ENCODE results near the gene MRPL24. TPM values are rescaled to one million over a fixed set of nuclear protein-coding genes. Genes with fewer than 3 reads are reported as not detected.

The MRPL24 gene
- total and polyA plus RNA-seq, 9 of the 15 experiments (the other 6 are each of a cell fraction or from before 2014, with no cell fraction given) = 74.3 to 267 (median 113) TPM

DNA sequence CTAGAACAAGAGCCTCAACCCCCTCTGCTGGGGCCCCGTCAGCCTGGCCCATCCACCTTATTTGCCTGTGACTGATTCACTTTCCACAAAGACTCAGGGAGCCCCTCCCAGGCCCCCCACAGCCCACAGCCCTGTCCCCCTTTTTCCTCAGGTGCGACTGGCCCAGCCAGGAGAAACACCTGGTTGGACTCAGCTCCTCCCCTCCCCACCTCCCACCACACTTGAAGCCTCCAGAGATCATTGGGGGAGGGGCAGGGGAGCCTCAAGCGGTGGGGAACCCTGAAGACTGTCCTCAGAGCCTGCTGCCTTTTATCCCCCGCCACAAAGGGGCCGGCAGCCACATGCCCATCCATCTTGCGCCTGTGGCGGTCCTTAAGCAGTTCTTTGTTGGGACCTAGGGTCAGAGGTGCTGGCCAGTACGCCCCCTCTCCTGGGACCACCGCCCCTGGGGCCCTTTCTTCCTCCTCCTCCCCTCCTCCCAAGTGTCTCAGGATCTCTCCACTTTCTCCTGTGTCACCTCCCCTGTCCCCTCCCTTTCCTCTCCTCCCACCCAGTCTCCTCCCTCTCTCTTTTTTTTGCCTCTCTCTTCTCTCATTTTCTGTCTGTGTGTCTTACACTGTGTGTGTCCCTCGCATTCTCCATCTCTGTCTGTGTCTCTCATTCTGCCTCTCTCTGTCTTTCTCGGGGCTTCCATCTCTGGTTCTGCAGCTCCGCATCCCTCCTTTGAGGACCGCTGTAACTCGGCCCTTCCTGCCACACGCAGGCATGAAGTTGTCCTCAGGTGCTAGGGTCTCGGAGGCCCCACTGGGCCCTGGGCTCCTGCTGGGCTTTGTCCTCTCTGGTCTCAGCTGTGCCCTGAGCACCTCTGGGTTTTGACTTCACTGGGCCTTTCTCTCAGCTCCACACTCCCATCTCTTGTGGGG is 47.7 kb downstream of the MRPL24 start (continued):
- TF ChIP-seq, protein P1, sequence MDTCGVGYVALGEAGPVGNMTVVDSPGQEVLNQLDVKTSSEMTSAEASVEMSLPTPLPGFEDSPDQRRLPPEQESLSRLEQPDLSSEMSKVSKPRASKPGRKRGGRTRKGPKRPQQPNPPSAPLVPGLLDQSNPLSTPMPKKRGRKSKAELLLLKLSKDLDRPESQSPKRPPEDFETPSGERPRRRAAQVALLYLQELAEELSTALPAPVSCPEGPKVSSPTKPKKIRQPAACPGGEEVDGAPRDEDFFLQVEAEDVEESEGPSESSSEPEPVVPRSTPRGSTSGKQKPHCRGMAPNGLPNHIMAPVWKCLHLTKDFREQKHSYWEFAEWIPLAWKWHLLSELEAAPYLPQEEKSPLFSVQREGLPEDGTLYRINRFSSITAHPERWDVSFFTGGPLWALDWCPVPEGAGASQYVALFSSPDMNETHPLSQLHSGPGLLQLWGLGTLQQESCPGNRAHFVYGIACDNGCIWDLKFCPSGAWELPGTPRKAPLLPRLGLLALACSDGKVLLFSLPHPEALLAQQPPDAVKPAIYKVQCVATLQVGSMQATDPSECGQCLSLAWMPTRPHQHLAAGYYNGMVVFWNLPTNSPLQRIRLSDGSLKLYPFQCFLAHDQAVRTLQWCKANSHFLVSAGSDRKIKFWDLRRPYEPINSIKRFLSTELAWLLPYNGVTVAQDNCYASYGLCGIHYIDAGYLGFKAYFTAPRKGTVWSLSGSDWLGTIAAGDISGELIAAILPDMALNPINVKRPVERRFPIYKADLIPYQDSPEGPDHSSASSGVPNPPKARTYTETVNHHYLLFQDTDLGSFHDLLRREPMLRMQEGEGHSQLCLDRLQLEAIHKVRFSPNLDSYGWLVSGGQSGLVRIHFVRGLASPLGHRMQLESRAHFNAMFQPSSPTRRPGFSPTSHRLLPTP (IDR thresholded peaks at IDR 0.05; ENCODE audit: borderline replicate concordance, extremely low read depth, insufficient read length) = no peak
- TF ChIP-seq CAMTA2 (CRISPR knock-in tag; conservative IDR thresholded peaks at IDR 0.05) (no peak), ZNF436 (CRISPR knock-in tag; IDR thresholded peaks at IDR 0.05) (no peak), TAF9B (IDR thresholded peaks at IDR 0.05; ENCODE audit: partially characterized antibody) (no peak), NCOA4 (IDR thresholded peaks at IDR 0.05; ENCODE audit: partially characterized antibody) (peak; percentile 74), FOXJ3 (CRISPR knock-in tag; IDR thresholded peaks at IDR 0.05) (no peak), RAD21 (CRISPR knock-in tag; conservative IDR thresholded peaks at IDR 0.05 in 1 of 2, IDR thresholded peaks at IDR 0.05 in 1 of 2) (no peak), HSF4 (CRISPR knock-in tag; IDR thresholded peaks at IDR 0.05; ENCODE audit: borderline replicate concordance) (no peak), YBX1 (IDR thresholded peaks at IDR 0.05) (no peak), ZNF830 (CRISPR knock-in tag; IDR thresholded peaks at IDR 0.05) (no peak), KLF10 (CRISPR knock-in tag; IDR thresholded peaks at IDR 0.05) (no peak), KAT2B (IDR thresholded peaks at IDR 0.05; ENCODE audit: low read depth, low read length) (no peak), MEIS2 (IDR thresholded peaks at IDR 0.05; ENCODE audit: partially characterized antibody) (no peak), CBX5 (IDR thresholded peaks at IDR 0.05; ENCODE audit: borderline replicate concordance, low read depth) (no peak), ZNF586 (CRISPR knock-in tag; conservative IDR thresholded peaks at IDR 0.05) (no peak), ZNF780A (CRISPR knock-in tag; IDR thresholded peaks at IDR 0.05) (no peak), FOXJ2 (tag; IDR thresholded peaks at IDR 0.05) (no peak), ELF4 (CRISPR knock-in tag; IDR thresholded peaks at IDR 0.05) (0 out of 2 replicates have a peak, but pooled peaks have one; percentile 71), SIRT6 (IDR thresholded peaks at IDR 0.05; ENCODE audit: low read depth, low read length) (no peak), RBM17 (IDR thresholded peaks at IDR 0.05; ENCODE audit: borderline replicate concordance, low read depth, low read length) (no peak), ZFP30 (CRISPR knock-in tag; IDR thresholded peaks at IDR 0.05; ENCODE audit: borderline replicate concordance) (no peak), ATF7 (IDR thresholded peaks at IDR 0.05) (peak; percentile 27; the same call in 1 of the 2 replicates), SRSF9 (IDR thresholded peaks at IDR 0.05; ENCODE audit: borderline replicate concordance, low read depth, low read length) (no peak), ZNF324 (CRISPR knock-in tag; IDR thresholded peaks at IDR 0.05) (no peak), RFX5 (IDR thresholded peaks at IDR 0.05; ENCODE audit: low read depth, low read length) (no peak)
- TF ChIP-seq, protein P2, sequence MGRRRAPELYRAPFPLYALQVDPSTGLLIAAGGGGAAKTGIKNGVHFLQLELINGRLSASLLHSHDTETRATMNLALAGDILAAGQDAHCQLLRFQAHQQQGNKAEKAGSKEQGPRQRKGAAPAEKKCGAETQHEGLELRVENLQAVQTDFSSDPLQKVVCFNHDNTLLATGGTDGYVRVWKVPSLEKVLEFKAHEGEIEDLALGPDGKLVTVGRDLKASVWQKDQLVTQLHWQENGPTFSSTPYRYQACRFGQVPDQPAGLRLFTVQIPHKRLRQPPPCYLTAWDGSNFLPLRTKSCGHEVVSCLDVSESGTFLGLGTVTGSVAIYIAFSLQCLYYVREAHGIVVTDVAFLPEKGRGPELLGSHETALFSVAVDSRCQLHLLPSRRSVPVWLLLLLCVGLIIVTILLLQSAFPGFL (CRISPR knock-in tag; IDR thresholded peaks at IDR 0.05) = no peak
